HEK293 (cell line): Measurements from ENCODE around the gene WRNIP1.

ENCODE experiments used
- KLF1 ChIP-seq: fragments of 450-650 bp; formaldehyde crosslinking; IDR thresholded peaks from 2 replicates; pipeline ENCODE4 v1.5.1; 2016; ENCODE audit warnings: missing biosample characterization, missing genetic modification characterization
- ZNF121 ChIP-seq: fragments of 450-650 bp; formaldehyde crosslinking; IDR thresholded peaks from 2 replicates; pipeline ENCODE4 v1.5.1; 2016; ENCODE audit warnings: missing biosample characterization, missing genetic modification characterization
- ZNF585B ChIP-seq: fragments of 450-650 bp; formaldehyde crosslinking; IDR thresholded peaks from 2 replicates; pipeline ENCODE4 v1.5.1; 2016; ENCODE audit warnings: missing biosample characterization, missing genetic modification characterization
- ZNF670 ChIP-seq: fragments of 450-650 bp; formaldehyde crosslinking; IDR thresholded peaks from 2 replicates; pipeline ENCODE4 v1.5.1; 2016; ENCODE audit warnings: missing biosample characterization, missing genetic modification characterization, low read depth
- TF ChIP-seq, protein P1 (sequence below): fragments of 450-650 bp; formaldehyde crosslinking; IDR thresholded peaks from 2 replicates; pipeline ENCODE4 v1.5.1; 2016; ENCODE audit warnings: missing biosample characterization, missing genetic modification characterization
- TF ChIP-seq, protein P2 (sequence below): fragments of 450-650 bp; formaldehyde crosslinking; IDR thresholded peaks from 2 replicates; pipeline ENCODE4 v1.5.1; 2016; ENCODE audit warnings: missing biosample characterization, missing genetic modification characterization
- TF ChIP-seq, protein P3 (sequence below): fragments of 450-650 bp; formaldehyde crosslinking; IDR thresholded peaks from 2 replicates; pipeline ENCODE4 v1.5.1; 2016; ENCODE audit warnings: missing biosample characterization, missing genetic modification characterization
- TF ChIP-seq, protein P4 (sequence below): fragments of 450-650 bp; formaldehyde crosslinking; IDR thresholded peaks from 2 replicates; pipeline ENCODE4 v1.5.1; 2016; ENCODE audit warnings: missing biosample characterization, missing genetic modification characterization
- TF ChIP-seq, protein P5 (sequence below): fragments of 450-650 bp; formaldehyde crosslinking; IDR thresholded peaks from 2 replicates; pipeline ENCODE4 v1.5.1; 2016; ENCODE audit warnings: missing biosample characterization, missing genetic modification characterization, low read depth

DNA sequence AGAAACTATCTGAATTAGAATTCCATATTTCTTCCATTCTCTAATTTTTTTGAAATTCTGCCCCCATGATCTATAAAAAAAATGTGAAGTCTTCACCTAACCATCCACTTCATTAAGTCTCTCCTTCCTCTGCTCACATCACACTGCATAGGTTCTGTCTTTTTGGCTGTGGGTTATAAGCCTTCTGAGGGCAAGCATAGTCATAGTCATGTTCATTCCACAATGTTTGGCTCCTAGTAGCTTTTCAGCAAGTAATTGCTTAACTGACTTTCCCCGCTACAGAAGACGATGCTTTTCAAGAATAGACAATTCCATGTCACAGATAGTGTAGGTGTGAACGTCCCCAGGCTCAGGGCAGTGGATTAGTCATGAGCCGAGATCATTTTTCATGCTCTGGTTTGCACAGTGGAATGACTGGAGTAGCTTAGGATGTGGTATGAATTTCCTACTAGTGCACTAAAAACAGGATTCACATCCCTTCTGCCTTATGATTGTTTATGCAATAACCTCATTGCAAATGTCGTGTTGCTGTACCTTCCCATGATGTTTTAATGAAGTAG lies 29.1 kb downstream of the WRNIP1 start:
- TF ChIP-seq, protein P1, sequence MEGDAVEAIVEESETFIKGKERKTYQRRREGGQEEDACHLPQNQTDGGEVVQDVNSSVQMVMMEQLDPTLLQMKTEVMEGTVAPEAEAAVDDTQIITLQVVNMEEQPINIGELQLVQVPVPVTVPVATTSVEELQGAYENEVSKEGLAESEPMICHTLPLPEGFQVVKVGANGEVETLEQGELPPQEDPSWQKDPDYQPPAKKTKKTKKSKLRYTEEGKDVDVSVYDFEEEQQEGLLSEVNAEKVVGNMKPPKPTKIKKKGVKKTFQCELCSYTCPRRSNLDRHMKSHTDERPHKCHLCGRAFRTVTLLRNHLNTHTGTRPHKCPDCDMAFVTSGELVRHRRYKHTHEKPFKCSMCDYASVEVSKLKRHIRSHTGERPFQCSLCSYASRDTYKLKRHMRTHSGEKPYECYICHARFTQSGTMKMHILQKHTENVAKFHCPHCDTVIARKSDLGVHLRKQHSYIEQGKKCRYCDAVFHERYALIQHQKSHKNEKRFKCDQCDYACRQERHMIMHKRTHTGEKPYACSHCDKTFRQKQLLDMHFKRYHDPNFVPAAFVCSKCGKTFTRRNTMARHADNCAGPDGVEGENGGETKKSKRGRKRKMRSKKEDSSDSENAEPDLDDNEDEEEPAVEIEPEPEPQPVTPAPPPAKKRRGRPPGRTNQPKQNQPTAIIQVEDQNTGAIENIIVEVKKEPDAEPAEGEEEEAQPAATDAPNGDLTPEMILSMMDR (tag by site-specific recombination), result no peak
- TF ChIP-seq, protein P2, sequence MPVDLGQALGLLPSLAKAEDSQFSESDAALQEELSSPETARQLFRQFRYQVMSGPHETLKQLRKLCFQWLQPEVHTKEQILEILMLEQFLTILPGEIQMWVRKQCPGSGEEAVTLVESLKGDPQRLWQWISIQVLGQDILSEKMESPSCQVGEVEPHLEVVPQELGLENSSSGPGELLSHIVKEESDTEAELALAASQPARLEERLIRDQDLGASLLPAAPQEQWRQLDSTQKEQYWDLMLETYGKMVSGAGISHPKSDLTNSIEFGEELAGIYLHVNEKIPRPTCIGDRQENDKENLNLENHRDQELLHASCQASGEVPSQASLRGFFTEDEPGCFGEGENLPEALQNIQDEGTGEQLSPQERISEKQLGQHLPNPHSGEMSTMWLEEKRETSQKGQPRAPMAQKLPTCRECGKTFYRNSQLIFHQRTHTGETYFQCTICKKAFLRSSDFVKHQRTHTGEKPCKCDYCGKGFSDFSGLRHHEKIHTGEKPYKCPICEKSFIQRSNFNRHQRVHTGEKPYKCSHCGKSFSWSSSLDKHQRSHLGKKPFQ, result 0 out of 2 replicates have a peak, but pooled peaks have one; percentile 21
- TF ChIP-seq ZNF670 (no peak), KLF1 (tag by site-specific recombination) (no peak), ZNF585B (no peak), ZNF121 (tag by site-specific recombination) (no peak)
- TF ChIP-seq, protein P3, sequence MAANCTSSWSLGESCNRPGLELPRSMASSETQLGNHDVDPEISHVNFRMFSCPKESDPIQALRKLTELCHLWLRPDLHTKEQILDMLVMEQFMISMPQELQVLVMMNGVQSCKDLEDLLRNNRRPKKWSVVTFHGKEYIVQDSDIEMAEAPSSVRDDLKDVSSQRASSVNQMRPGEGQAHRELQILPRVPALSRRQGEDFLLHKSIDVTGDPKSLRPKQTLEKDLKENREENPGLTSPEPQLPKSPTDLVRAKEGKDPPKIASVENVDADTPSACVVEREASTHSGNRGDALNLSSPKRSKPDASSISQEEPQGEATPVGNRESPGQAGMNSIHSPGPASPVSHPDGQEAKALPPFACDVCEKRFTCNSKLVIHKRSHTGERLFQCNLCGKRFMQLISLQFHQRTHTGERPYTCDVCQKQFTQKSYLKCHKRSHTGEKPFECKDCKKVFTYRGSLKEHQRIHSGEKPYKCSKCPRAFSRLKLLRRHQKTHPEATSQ, result no peak
- TF ChIP-seq, protein P4, sequence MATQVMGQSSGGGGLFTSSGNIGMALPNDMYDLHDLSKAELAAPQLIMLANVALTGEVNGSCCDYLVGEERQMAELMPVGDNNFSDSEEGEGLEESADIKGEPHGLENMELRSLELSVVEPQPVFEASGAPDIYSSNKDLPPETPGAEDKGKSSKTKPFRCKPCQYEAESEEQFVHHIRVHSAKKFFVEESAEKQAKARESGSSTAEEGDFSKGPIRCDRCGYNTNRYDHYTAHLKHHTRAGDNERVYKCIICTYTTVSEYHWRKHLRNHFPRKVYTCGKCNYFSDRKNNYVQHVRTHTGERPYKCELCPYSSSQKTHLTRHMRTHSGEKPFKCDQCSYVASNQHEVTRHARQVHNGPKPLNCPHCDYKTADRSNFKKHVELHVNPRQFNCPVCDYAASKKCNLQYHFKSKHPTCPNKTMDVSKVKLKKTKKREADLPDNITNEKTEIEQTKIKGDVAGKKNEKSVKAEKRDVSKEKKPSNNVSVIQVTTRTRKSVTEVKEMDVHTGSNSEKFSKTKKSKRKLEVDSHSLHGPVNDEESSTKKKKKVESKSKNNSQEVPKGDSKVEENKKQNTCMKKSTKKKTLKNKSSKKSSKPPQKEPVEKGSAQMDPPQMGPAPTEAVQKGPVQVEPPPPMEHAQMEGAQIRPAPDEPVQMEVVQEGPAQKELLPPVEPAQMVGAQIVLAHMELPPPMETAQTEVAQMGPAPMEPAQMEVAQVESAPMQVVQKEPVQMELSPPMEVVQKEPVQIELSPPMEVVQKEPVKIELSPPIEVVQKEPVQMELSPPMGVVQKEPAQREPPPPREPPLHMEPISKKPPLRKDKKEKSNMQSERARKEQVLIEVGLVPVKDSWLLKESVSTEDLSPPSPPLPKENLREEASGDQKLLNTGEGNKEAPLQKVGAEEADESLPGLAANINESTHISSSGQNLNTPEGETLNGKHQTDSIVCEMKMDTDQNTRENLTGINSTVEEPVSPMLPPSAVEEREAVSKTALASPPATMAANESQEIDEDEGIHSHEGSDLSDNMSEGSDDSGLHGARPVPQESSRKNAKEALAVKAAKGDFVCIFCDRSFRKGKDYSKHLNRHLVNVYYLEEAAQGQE, result no peak
- TF ChIP-seq, protein P5, sequence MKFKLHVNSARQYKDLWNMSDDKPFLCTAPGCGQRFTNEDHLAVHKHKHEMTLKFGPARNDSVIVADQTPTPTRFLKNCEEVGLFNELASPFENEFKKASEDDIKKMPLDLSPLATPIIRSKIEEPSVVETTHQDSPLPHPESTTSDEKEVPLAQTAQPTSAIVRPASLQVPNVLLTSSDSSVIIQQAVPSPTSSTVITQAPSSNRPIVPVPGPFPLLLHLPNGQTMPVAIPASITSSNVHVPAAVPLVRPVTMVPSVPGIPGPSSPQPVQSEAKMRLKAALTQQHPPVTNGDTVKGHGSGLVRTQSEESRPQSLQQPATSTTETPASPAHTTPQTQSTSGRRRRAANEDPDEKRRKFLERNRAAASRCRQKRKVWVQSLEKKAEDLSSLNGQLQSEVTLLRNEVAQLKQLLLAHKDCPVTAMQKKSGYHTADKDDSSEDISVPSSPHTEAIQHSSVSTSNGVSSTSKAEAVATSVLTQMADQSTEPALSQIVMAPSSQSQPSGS, result no peak
